Neural cell (in vitro differentiated cells): ENCODE results near the gene RPS4Y2.

ENCODE experiments used
- EP300 ChIP-seq: fragments of 450-650 bp; conservative IDR thresholded peaks from 2 replicates; pipeline ENCODE4 v1.6.1; 2014; ENCODE audit warnings: antibody characterized with exemption, mild to moderate bottlenecking, moderate library complexity; ENCODE audit not compliant: poor library complexity, severe bottlenecking
- EZH2 ChIP-seq: fragments of 200-600, 300-800 bp; shearing (Covaris generic), sonication (generic); IDR thresholded peaks from 2 replicates; pipeline ENCODE4 v1.6.1; 2014; ENCODE audit warnings: antibody characterized with exemption, low read length, borderline replicate concordance, mild to moderate bottlenecking; ENCODE audit not compliant: insufficient read depth, poor library complexity, severe bottlenecking
- POLR2AphosphoS5 ChIP-seq: IDR thresholded peaks from 2 replicates; pipeline ENCODE4 v1.6.1; 2012
- RAD21 ChIP-seq: fragments of 450-650 bp; conservative IDR thresholded peaks from 2 replicates; pipeline ENCODE4 v1.6.1; 2014; ENCODE audit warnings: antibody characterized with exemption, mild to moderate bottlenecking, moderate library complexity
- SMC3 ChIP-seq: fragments of 450-650 bp; conservative IDR thresholded peaks from 2 replicates; pipeline ENCODE4 v1.6.1; 2014; ENCODE audit warnings: antibody characterized with exemption, mild to moderate bottlenecking, moderate library complexity; ENCODE audit not compliant: poor library complexity
- TAF1 ChIP-seq: IDR thresholded peaks from 2 replicates; pipeline ENCODE4 v1.6.1; 2012; ENCODE audit warnings: low read depth
- TF ChIP-seq, protein P1 (sequence below): fragments of 450-650 bp; IDR thresholded peaks from 2 replicates; pipeline ENCODE4 v1.5.1; 2014; ENCODE audit warnings: antibody characterized with exemption, mild to moderate bottlenecking, moderate library complexity; ENCODE audit not compliant: poor library complexity, severe bottlenecking
- TF ChIP-seq, protein P2 (sequence below): IDR thresholded peaks from 2 replicates; pipeline ENCODE4 v1.6.1; 2012; ENCODE audit warnings: borderline replicate concordance

DNA sequence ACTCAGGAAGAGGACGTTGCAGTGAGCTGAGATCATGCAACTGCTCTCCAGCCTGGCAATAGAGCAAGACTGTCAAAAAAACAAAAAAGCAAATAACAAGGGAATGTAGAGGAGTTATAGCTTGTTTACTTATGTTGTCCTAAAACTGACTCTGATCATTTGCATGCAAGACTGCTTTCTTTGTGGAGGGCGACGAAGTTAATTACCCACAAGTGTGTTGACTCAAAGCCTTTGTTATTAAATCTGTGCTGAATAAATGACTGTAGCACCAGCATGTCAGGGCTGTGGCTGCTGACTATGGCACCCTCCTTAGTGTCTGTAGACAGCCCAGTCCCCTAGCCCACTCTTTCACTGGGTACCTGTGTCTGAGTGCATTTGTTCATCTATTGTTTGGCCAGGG lies 50.3 kb downstream of the RPS4Y2 start:
- TF ChIP-seq, protein P1, sequence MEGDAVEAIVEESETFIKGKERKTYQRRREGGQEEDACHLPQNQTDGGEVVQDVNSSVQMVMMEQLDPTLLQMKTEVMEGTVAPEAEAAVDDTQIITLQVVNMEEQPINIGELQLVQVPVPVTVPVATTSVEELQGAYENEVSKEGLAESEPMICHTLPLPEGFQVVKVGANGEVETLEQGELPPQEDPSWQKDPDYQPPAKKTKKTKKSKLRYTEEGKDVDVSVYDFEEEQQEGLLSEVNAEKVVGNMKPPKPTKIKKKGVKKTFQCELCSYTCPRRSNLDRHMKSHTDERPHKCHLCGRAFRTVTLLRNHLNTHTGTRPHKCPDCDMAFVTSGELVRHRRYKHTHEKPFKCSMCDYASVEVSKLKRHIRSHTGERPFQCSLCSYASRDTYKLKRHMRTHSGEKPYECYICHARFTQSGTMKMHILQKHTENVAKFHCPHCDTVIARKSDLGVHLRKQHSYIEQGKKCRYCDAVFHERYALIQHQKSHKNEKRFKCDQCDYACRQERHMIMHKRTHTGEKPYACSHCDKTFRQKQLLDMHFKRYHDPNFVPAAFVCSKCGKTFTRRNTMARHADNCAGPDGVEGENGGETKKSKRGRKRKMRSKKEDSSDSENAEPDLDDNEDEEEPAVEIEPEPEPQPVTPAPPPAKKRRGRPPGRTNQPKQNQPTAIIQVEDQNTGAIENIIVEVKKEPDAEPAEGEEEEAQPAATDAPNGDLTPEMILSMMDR = no peak
- TF ChIP-seq TAF1 (no peak), EZH2 (no peak), RAD21 (no peak), SMC3 (no peak), POLR2AphosphoS5 (no peak), EP300 (no peak)
- TF ChIP-seq, protein P2, sequence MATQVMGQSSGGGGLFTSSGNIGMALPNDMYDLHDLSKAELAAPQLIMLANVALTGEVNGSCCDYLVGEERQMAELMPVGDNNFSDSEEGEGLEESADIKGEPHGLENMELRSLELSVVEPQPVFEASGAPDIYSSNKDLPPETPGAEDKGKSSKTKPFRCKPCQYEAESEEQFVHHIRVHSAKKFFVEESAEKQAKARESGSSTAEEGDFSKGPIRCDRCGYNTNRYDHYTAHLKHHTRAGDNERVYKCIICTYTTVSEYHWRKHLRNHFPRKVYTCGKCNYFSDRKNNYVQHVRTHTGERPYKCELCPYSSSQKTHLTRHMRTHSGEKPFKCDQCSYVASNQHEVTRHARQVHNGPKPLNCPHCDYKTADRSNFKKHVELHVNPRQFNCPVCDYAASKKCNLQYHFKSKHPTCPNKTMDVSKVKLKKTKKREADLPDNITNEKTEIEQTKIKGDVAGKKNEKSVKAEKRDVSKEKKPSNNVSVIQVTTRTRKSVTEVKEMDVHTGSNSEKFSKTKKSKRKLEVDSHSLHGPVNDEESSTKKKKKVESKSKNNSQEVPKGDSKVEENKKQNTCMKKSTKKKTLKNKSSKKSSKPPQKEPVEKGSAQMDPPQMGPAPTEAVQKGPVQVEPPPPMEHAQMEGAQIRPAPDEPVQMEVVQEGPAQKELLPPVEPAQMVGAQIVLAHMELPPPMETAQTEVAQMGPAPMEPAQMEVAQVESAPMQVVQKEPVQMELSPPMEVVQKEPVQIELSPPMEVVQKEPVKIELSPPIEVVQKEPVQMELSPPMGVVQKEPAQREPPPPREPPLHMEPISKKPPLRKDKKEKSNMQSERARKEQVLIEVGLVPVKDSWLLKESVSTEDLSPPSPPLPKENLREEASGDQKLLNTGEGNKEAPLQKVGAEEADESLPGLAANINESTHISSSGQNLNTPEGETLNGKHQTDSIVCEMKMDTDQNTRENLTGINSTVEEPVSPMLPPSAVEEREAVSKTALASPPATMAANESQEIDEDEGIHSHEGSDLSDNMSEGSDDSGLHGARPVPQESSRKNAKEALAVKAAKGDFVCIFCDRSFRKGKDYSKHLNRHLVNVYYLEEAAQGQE = no peak
